Karpas-422 (cell line): ENCODE results near the gene SLC26A11. TPM values are rescaled to one million over a fixed set of nuclear protein-coding genes. Genes with fewer than 3 reads are reported as not detected.
"Not testable (repeated sequence)": the region's sequence is repeated elsewhere in the genome, so short reads cannot be mapped to it uniquely, and the experiment has no call there.

Experiments used
- DNase-seq: peaks from one replicate; pipeline ENCODE4 v3.0.0-alpha.2; 2015
- H2AFZ ChIP-seq: fragments of 200-600 bp; sonication (generic); 2 replicates; pipeline ENCODE4 v1.6.1; 2014; ENCODE audit warnings: antibody characterized with exemption, low read length, mixed read lengths
- H3K27ac ChIP-seq: fragments of 200-600 bp; sonication (generic); 2 replicates; pipeline ENCODE4 v1.5.1; 2014; ENCODE audit warnings: mild to moderate bottlenecking, low read length, moderate library complexity
- H3K27me3 ChIP-seq: fragments of 200-600 bp; sonication (generic); 2 replicates; pipeline ENCODE4 v1.6.1; 2014; ENCODE audit warnings: low read length, mixed read lengths
- H3K36me3 ChIP-seq: fragments of 200-600 bp; sonication (generic); 2 replicates; pipeline ENCODE4 v1.6.1; 2014; ENCODE audit warnings: low read length, mixed read lengths; ENCODE audit not compliant: insufficient read depth
- H3K4me1 ChIP-seq: fragments of 200-600 bp; sonication (generic); 2 replicates; pipeline ENCODE4 v1.6.1; 2014; ENCODE audit warnings: mild to moderate bottlenecking, low read length, mixed read lengths
- H3K4me2 ChIP-seq: fragments of 200-600 bp; sonication (generic); 2 replicates; pipeline ENCODE4 v1.6.1; 2014; ENCODE audit warnings: low read length, low read depth, mild to moderate bottlenecking; ENCODE audit not compliant: poor library complexity, severe bottlenecking
- H3K4me3 ChIP-seq: fragments of 200-600 bp; sonication (generic); 2 replicates; pipeline ENCODE4 v1.5.1; 2014; ENCODE audit warnings: mild to moderate bottlenecking, antibody characterized with exemption, low read length, mixed read lengths
- H3K79me2 ChIP-seq: fragments of 200-600 bp; sonication (generic); 2 replicates; pipeline ENCODE4 v1.6.1; 2014; ENCODE audit warnings: mild to moderate bottlenecking, low read length, mixed read lengths
- H3K9ac ChIP-seq: fragments of 200-600 bp; sonication (generic); 2 replicates; pipeline ENCODE4 v1.6.0; 2014; ENCODE audit warnings: low read length
- H3K9me2 ChIP-seq: fragments of 200-600 bp; sonication (generic), shearing (Covaris generic); replicated peaks from 2 replicates; pipeline ENCODE4 v1.6.0; 2014; ENCODE audit warnings: mild to moderate bottlenecking, low read length, moderate library complexity; ENCODE audit not compliant: insufficient read depth
- H3K9me3 ChIP-seq: fragments of 300-700, 200-600 bp; sonication (generic); 2 replicates; pipeline ENCODE4 v1.6.1; 2014; ENCODE audit warnings: low read length, mixed read lengths
- H4K20me1 ChIP-seq: fragments of 200-600 bp; sonication (generic); 2 replicates; pipeline ENCODE4 v1.6.1; 2014; ENCODE audit warnings: mild to moderate bottlenecking, antibody characterized with exemption, low read length, low read depth; ENCODE audit not compliant: insufficient read depth
- total RNA-seq: library from RNA; depleted of rRNA; stranded (reverse); fragments of >200 nt; shearing (Covaris generic); gene quantifications from 2 replicates; pipeline ENCODE4 v1.2.3, GENCODE V29; 2014; ENCODE audit warnings: low replicate concordance

Gene SLC26A11
- total RNA-seq, 1 experiment from 2014 or later: 7.4 TPM

DNA sequence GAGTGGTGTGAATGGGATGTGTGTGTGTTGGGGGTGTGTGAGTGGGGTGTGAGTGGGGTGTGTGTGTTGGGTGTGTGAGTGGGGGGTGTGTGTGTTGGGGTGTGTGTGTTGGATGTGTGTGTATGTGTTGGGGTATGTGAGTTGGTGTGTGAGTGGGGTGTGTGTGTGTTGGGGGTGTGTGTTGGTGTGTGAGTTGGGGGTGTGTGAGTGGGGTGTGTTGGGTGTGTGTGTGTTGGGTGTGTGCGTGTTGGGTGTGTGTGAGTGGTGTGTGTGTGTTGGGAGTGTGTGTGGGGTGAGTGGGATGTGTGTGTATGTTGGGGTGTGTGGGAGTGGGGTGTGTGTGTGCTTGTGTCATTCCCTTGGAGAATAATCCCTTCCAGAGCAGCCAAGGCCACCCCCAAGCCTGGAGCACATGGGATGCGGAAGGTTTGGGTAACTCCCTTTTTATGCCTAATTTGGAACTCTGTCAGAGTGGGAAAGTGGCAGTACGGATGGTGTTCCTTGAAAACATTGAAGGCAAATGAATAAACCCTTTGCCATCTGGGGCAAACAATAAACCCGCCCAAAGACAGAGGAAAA, 54.7 kb downstream of the SLC26A11 start:
- H3K9me3 ChIP-seq: no peaks in the 10 kb centered on the region
- H3K36me3 ChIP-seq: no peaks in the 10 kb centered on the region
- no peak for DNase-seq
- no peak overlapping the region for H3K27ac ChIP-seq
- peaks cover 3% of the 10 kb centered on the region; the same call in 1 of the 2 replicates for H4K20me1 ChIP-seq
- no peaks in the 10 kb centered on the region for H3K27me3 ChIP-seq
- no peak overlapping the region for H3K9ac ChIP-seq
- no peak overlapping the region for H3K4me3 ChIP-seq
- no peak overlapping the region for H2AFZ ChIP-seq
- H3K9me2 ChIP-seq: no peaks in the 10 kb centered on the region
- H3K79me2 ChIP-seq: no peaks in the 10 kb centered on the region
- no peaks in the 10 kb centered on the region for H3K4me1 ChIP-seq
- H3K4me2 ChIP-seq: no peak overlapping the region

DNA sequence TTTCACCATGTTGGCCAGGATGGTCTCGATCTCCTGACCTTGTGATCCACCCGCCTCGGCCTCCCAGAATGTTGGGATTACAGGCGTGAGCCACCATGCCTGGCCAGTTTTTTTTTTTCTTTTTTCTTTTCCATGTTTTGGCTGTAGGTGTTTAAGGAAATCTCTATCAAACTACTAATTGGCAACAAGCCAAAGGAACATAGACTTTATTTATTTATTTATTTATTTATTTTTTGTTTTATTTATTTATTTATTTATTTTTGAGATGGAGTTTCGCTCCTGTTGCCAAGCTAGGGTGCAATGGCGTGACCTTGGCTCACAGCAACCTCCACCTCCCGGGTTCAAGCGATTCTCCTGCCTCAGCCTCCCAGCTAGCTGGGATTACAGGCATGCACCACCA, 55.6 kb downstream of the SLC26A11 start:
- not testable (repeated sequence) for H3K27ac ChIP-seq, H3K27me3 ChIP-seq, H4K20me1 ChIP-seq, H3K9me2 ChIP-seq, H3K79me2 ChIP-seq, H2AFZ ChIP-seq, DNase-seq, H3K4me1 ChIP-seq, H3K9me3 ChIP-seq, H3K9ac ChIP-seq, H3K4me3 ChIP-seq, H3K36me3 ChIP-seq, H3K4me2 ChIP-seq

DNA sequence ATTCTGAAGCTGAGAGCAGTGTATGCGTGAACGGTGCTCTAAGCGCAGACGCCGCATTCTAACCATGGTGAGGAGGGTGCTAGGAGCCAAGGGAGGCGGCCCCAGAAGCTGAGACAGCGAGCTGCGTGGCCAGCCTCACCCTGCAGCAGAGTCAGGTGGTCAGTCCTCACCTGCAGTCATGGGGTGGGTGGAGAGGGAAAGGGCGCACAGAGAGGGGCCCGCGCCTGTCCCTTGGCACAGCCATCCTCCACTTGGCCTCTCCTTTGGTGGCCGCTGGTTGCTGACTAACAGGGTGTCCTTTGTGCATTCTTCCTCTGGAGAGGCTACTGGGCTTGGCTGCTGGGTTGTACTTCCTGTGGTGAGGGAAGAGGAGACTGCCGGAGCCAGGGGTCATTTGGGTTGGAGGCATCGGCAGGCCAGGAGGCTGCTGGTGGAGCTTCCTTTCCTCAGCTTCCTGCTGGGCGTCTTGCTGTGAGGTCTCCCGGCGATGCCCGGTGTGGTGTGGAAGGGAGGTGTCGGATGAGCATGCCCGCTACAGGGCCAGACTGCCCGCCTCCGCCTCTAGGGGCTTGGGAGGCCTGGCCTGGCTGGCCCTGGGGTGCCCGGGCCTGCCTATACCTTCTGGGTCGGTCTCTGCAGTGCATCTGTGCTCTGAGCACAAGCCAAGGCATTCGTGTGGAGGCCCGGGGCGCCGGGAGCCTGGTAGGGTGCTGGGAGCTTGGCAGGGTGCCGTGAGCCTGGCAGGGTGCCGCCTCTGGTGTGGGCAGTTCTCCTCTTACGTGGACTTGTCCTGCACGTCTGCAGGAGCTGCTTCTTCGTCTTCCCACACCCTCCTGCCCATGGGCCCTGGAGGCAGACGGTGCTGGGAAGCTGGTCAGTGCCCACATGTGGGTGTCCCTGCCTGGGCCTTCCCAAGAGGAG, 57.8 kb downstream of the SLC26A11 start:
- Histone ChIP-seq H3K27me3 (no peaks in the 10 kb centered on the region), H3K27ac (no peak overlapping the region), H3K36me3 (no peaks in the 10 kb centered on the region), H2AFZ (no peak overlapping the region), H3K9me3 (no peaks in the 10 kb centered on the region), H3K4me1 (no peaks in the 10 kb centered on the region), H3K9me2 (no peaks in the 10 kb centered on the region), H3K9ac (no peak overlapping the region), H3K79me2 (no peaks in the 10 kb centered on the region), H3K4me3 (no peak overlapping the region), H3K4me2 (no peak overlapping the region), H4K20me1 (no peaks in the 10 kb centered on the region)
- DNase-seq: no peak

DNA sequence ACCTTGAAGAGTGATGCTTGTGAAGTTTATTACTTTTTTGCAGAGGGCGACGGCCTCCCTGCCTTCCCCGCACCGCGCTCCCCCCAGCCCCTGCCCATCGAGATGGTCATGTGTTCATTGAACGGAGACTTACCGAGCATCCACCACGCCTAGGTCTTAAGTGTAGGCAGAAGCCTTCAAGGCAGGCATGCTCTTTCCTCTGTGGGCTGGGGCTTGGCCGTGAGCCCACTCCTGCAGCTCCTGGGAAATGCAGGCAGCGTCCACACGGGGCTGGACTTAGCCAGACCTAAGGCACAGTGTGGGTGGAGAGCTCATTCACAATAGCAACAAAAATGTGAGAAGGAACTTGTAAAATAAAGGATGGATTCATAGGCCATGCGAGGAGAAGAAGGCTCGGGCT, 59.7 kb downstream of the SLC26A11 start:
- Histone ChIP-seq H3K4me3 (no peak overlapping the region), H3K9ac (no peak overlapping the region), H3K9me2 (no peaks in the 10 kb centered on the region), H3K27ac (no peak overlapping the region), H3K27me3 (no peaks in the 10 kb centered on the region), H3K36me3 (no peaks in the 10 kb centered on the region), H3K79me2 (no peaks in the 10 kb centered on the region), H3K4me2 (no peak overlapping the region), H2AFZ (no peak overlapping the region), H3K4me1 (no peaks in the 10 kb centered on the region), H4K20me1 (no peaks in the 10 kb centered on the region), H3K9me3 (no peaks in the 10 kb centered on the region)
- no peak for DNase-seq

DNA sequence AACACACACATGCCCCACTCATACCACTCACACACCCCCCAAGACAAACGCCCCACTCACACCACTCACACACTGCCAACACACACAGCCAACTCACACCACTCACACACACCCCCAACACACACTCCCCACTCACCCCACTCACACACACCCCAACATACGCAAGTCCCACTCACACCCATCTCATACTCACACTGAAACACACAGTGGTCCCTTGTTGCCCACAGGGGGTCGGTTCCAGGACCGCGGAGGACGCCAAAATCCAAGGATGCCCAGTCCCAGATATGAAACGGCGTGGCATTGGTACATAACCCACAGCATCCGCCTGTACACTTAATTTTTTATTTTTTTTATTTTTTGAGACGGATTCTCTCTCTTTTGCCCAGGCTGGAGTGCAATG, 61.3 kb downstream of the SLC26A11 start:
- Histone ChIP-seq H3K9me2 (no peaks in the 10 kb centered on the region), H3K27ac (no peak overlapping the region), H3K79me2 (no peaks in the 10 kb centered on the region), H3K36me3 (no peaks in the 10 kb centered on the region), H2AFZ (no peak overlapping the region), H3K4me3 (no peak overlapping the region), H4K20me1 (no peaks in the 10 kb centered on the region), H3K9ac (no peak overlapping the region), H3K27me3 (no peaks in the 10 kb centered on the region), H3K4me2 (no peak overlapping the region), H3K4me1 (no peaks in the 10 kb centered on the region), H3K9me3 (no peaks in the 10 kb centered on the region)
- DNase-seq: no peak

DNA sequence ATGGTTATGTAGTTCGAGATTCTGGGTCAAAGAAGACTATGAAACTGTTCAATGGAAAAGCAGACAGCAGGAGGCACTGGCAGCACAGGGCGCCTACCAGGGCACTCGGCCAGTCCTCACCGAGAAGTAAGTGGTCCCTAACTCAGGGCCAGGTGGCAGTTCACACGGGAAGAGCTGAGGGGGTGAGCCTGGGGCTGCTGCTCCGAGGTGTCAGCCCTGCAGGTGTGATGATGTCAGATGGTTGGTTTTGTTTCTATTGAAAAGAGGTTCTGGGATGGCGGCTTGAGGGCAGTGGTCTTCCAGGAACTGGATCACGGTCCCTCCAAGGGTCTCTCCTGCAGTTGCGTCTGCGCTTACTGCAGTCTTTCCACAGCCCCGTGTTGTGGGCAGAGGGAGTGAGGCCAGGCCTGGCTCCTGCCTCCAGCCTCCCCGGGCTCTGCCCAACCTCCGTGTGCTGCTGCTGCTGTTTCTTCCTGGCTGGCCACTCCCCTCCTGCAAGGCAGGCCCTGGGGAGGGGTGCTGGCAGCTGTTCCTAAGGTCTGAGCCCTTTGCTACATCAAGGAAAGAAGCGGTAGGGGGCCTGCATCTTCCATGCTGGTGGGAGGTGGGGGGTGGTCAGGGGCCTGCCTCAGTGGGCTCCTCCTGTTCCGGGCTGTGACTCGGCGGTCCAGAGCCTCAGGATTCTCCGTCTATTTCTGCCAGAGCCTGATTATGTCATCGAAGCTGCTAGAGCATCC, 63.1 kb downstream of the SLC26A11 start:
- Histone ChIP-seq H4K20me1 (no peaks in the 10 kb centered on the region), H3K27ac (no peak overlapping the region), H3K4me2 (no peak overlapping the region), H3K9ac (no peak overlapping the region), H3K9me2 (no peaks in the 10 kb centered on the region), H3K4me3 (no peak overlapping the region), H3K79me2 (no peaks in the 10 kb centered on the region), H2AFZ (no peak overlapping the region), H3K9me3 (no peaks in the 10 kb centered on the region), H3K4me1 (no peaks in the 10 kb centered on the region), H3K36me3 (no peaks in the 10 kb centered on the region), H3K27me3 (no peaks in the 10 kb centered on the region)
- no peak for DNase-seq

DNA sequence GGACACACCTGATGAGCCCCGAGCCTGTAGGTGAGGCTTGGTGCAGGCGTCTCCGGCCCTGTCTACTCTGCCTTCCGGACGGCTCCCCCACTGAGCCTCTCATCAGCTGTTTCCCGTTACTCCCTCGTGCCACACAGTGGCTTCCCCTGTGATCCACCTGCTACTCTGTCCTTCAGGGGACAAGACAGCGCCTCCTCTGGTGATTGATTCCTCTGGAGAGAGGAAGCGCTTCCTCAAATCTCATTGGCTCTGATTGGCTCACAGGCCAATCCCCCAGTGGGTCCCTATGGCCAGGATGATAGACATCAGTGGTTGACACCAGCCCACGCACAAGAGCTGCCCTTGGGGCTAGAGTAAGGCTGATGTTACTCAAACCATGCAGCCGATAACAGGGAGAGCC, 64.4 kb downstream of the SLC26A11 start:
- no peak overlapping the region for H2AFZ ChIP-seq
- H3K4me1 ChIP-seq: no peaks in the 10 kb centered on the region
- no peaks in the 10 kb centered on the region for H3K79me2 ChIP-seq
- no peaks in the 10 kb centered on the region for H4K20me1 ChIP-seq
- H3K27ac ChIP-seq: no peak overlapping the region
- H3K36me3 ChIP-seq: no peaks in the 10 kb centered on the region
- H3K4me2 ChIP-seq: no peak overlapping the region
- no peak overlapping the region for H3K4me3 ChIP-seq
- H3K27me3 ChIP-seq: no peaks in the 10 kb centered on the region
- H3K9ac ChIP-seq: no peak overlapping the region
- no peaks in the 10 kb centered on the region for H3K9me2 ChIP-seq
- H3K9me3 ChIP-seq: no peaks in the 10 kb centered on the region
- no peak for DNase-seq

DNA sequence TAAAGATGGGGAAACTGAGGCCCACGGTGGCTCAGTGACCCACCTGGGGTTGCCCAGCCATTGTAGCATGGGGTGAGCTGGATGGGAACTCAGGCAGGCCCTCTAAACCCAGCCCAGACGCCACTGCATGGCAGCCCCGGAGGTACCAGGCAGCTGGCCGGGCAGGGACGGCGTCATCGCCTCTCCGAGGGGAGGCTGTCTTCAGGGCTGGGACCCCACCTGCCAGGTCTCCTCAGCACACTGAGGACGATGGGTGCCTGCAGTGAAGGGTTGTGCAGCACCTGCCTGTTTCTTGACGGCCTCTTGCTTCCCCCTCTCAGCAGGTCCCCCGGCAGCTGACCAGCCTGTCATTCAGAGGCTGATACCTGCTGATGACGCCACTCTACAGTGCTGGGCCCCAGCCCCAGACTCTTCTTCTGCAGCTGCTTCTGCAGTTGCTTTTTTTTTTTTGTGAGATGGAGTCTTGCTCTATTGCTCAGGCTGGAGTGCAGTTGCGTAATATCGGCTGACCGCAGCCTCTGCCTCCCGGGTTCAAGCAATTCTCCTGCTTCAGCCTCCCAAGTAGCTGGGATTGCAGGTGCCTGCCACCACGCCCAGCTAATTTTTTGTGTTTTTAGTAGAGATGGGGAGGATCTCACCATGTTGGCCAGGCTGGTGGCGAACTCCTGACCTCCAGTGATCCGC, 65.2 kb downstream of the SLC26A11 start:
- no peaks in the 10 kb centered on the region for H3K27me3 ChIP-seq
- H3K79me2 ChIP-seq: no peaks in the 10 kb centered on the region
- H3K9me2 ChIP-seq: no peaks in the 10 kb centered on the region
- H4K20me1 ChIP-seq: no peaks in the 10 kb centered on the region
- H3K4me1 ChIP-seq: no peaks in the 10 kb centered on the region
- H3K4me3 ChIP-seq: no peak overlapping the region
- no peak overlapping the region for H3K4me2 ChIP-seq
- H3K9me3 ChIP-seq: no peaks in the 10 kb centered on the region
- H2AFZ ChIP-seq: no peak overlapping the region
- no peak for DNase-seq
- H3K27ac ChIP-seq: no peak overlapping the region
- H3K36me3 ChIP-seq: no peaks in the 10 kb centered on the region
- no peak overlapping the region for H3K9ac ChIP-seq
